Activated T-helper 17 cell treated with anti-CD3 and anti-CD28 coated beads, Interleukin-2, amount 50 U/mL, for 72 hours (primary cell): ENCODE data around the gene QSOX1. TPM values are rescaled to one million over a fixed set of nuclear protein-coding genes. Genes with fewer than 3 reads are reported as not detected.

ENCODE experiments used
- ATAC-seq: fragments of 150-1000 bp; cut with Tn5 transposase; replicated peaks from 2 replicates; pipeline ENCODE4 v1.10.0; 2021; ENCODE audit warnings: mild to moderate bottlenecking, moderate library complexity
- H3K27ac Mint-ChIP-seq: one replicate; pipeline ENCODE4 v1.8.0; 2022; ENCODE audit warnings: mixed read lengths
- H3K27me3 Mint-ChIP-seq: one replicate; pipeline ENCODE4 v1.8.0; 2022; ENCODE audit warnings: mixed read lengths
- H3K36me3 Mint-ChIP-seq: one replicate; pipeline ENCODE4 v1.8.0; 2022; ENCODE audit warnings: low read depth, mild to moderate bottlenecking, mixed read lengths
- H3K4me1 Mint-ChIP-seq: one replicate; pipeline ENCODE4 v1.8.0; 2022; ENCODE audit warnings: mixed read lengths
- H3K4me3 Mint-ChIP-seq: one replicate; pipeline ENCODE4 v1.8.0; 2022; ENCODE audit warnings: mild to moderate bottlenecking, mixed read lengths
- H3K9me3 Mint-ChIP-seq: one replicate; pipeline ENCODE4 v1.8.0; 2022; ENCODE audit warnings: mixed read lengths
- total RNA-seq, 2 donors: library from RNA; stranded (reverse); gene quantifications; one replicate each; pipeline ENCODE4 v1.2.3, GENCODE V29; 2022

Gene QSOX1
- total RNA-seq, 2 donors from 2014 or later: 41.6 to 46.8 TPM

GRCh38 chr1:180215856-180216625 lies 61.4 kb downstream of the QSOX1 start:
- H3K4me1 Mint-ChIP-seq: peaks cover 11% of the 10 kb centered on the region
- peaks cover 4% of the 10 kb centered on the region for H3K27me3 Mint-ChIP-seq
- H3K4me3 Mint-ChIP-seq: no peak overlapping the region
- no peaks in the 10 kb centered on the region for H3K9me3 Mint-ChIP-seq
- H3K27ac Mint-ChIP-seq: no peak overlapping the region
- ATAC-seq: no peak
- H3K36me3 Mint-ChIP-seq: no peaks in the 10 kb centered on the region

- peaks cover 11% of the 10 kb centered on the region for H3K4me1 Mint-ChIP-seq
- H3K4me3 Mint-ChIP-seq: no peak overlapping the region
- H3K9me3 Mint-ChIP-seq: no peaks in the 10 kb centered on the region
- no peaks in the 10 kb centered on the region for H3K27me3 Mint-ChIP-seq
- no peak overlapping the region for H3K27ac Mint-ChIP-seq
- no peak for ATAC-seq
- H3K36me3 Mint-ChIP-seq: no peaks in the 10 kb centered on the region
These were observed 62.3 kb downstream of the QSOX1 start for GRCh38 chr1:180217006-180217405.

- no peaks in the 10 kb centered on the region for H3K36me3 Mint-ChIP-seq
- H3K27ac Mint-ChIP-seq: no peak overlapping the region
- ATAC-seq: no peak
- peaks cover 7% of the 10 kb centered on the region for H3K27me3 Mint-ChIP-seq
- H3K9me3 Mint-ChIP-seq: no peaks in the 10 kb centered on the region
- no peak overlapping the region for H3K4me3 Mint-ChIP-seq
- H3K4me1 Mint-ChIP-seq: peaks cover under 1% of the 10 kb centered on the region
These were observed 64.4 kb downstream of the QSOX1 start for GRCh38 chr1:180218806-180219765.

DNA sequence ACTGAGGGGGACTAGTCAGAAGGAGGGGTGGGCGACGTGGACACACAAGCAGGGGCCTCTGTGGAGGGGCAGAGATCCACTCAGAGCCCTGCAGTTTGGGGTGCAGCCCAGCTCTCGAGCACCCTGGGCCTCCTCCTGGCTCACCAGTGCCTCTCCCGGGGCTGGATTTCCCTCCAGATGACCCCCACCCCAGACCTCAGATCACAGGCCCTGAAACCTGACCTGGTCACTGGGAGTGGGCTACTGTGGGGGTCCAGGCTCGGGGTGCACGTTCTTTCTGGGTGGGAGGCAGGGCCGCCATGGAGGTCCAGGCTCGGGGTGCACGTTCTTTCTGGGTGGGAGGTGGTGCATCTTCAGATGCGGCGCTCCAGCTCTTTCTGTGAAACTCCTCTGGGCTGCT lies 65.1 kb downstream of the QSOX1 start:
- ATAC-seq: no peak
- no peaks in the 10 kb centered on the region for H3K9me3 Mint-ChIP-seq
- no peaks in the 10 kb centered on the region for H3K4me1 Mint-ChIP-seq
- peaks cover 12% of the 10 kb centered on the region for H3K27me3 Mint-ChIP-seq
- H3K4me3 Mint-ChIP-seq: no peak overlapping the region
- H3K27ac Mint-ChIP-seq: no peak overlapping the region
- no peaks in the 10 kb centered on the region for H3K36me3 Mint-ChIP-seq

GRCh38 chr1:180221462-180221861 lies 66.8 kb downstream of the QSOX1 start:
- Mint-ChIP-seq H3K9me3 (no peaks in the 10 kb centered on the region), H3K27me3 (peaks cover 22% of the 10 kb centered on the region), H3K36me3 (no peaks in the 10 kb centered on the region), H3K4me3 (no peak overlapping the region), H3K27ac (no peak overlapping the region), H3K4me1 (no peaks in the 10 kb centered on the region)
- no peak for ATAC-seq

GRCh38 chr1:180224902-180225301 lies 70.2 kb downstream of the QSOX1 start:
- H3K27ac Mint-ChIP-seq: no peak overlapping the region
- H3K36me3 Mint-ChIP-seq: no peaks in the 10 kb centered on the region
- H3K9me3 Mint-ChIP-seq: no peaks in the 10 kb centered on the region
- ATAC-seq: no peak
- H3K27me3 Mint-ChIP-seq: peaks cover 40% of the 10 kb centered on the region
- H3K4me1 Mint-ChIP-seq: no peaks in the 10 kb centered on the region
- H3K4me3 Mint-ChIP-seq: no peak overlapping the region

DNA sequence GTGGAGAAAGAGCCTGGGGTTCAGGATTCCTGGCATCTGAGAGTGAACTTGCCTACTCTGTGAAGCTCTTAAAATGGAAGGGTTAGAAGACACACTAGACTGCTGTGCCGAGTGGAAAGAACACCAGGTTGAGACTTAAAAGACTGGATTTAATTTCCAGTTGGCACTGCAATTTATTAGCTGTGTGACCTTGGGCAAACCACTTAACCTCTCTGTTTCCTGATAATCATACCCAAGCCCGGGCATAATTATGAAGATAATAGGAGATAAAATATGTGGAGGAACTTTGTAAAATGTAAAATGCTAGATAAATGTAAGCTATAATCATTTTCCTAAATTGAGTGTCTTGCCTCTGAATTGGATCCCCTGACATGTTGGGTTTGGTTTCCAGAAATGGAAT lies 70.7 kb downstream of the QSOX1 start:
- peaks cover 40% of the 10 kb centered on the region for H3K27me3 Mint-ChIP-seq

DNA sequence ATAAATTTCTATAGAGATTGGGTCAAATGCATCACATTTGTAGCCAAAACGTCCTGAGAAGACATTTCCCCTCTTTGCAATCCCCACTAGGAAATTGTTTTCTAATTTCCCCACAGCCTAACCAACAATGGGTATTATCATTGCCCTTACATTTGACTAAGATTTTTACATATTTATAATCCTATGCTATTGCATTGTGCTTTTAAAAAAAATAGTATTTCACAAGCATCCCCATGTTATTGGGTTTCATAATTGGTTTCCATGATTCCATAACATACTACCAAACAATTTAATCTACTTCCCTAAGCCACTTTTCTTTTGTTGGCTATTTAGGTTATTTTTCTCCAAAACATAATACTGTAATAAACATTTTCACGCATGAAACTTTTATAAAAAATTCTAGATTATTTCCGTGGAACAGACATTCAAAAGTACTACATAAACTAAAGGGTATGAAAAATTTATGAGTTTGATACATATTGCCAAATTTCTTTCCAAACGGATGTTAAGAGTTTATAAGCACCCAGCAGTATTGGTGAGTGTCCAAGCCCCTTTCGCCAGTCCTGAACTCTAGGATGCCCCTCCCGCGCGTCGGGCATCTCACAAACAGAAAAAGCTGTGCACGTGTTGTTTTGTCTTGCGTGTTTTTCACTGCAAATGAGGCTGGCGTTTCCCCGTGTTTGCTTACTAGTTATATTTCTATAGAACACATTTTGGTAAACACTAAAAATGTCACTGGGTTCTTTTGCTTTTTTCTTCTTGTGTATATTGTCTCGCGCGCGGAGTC lies 73.4 kb downstream of the QSOX1 start:
- ATAC-seq: no peak
- Mint-ChIP-seq H3K4me3 (peak overlapping the region; percentile 60), H3K9me3 (no peaks in the 10 kb centered on the region), H3K27me3 (peaks cover 51% of the 10 kb centered on the region), H3K36me3 (no peaks in the 10 kb centered on the region), H3K27ac (no peak overlapping the region), H3K4me1 (no peaks in the 10 kb centered on the region)

More for the DNA sequence above, 70.7 kb downstream of the QSOX1 start:
- no peaks in the 10 kb centered on the region for H3K36me3 Mint-ChIP-seq
- no peak overlapping the region for H3K27ac Mint-ChIP-seq
- no peaks in the 10 kb centered on the region for H3K9me3 Mint-ChIP-seq
- no peak overlapping the region for H3K4me3 Mint-ChIP-seq
- no peak for ATAC-seq
- no peaks in the 10 kb centered on the region for H3K4me1 Mint-ChIP-seq

DNA sequence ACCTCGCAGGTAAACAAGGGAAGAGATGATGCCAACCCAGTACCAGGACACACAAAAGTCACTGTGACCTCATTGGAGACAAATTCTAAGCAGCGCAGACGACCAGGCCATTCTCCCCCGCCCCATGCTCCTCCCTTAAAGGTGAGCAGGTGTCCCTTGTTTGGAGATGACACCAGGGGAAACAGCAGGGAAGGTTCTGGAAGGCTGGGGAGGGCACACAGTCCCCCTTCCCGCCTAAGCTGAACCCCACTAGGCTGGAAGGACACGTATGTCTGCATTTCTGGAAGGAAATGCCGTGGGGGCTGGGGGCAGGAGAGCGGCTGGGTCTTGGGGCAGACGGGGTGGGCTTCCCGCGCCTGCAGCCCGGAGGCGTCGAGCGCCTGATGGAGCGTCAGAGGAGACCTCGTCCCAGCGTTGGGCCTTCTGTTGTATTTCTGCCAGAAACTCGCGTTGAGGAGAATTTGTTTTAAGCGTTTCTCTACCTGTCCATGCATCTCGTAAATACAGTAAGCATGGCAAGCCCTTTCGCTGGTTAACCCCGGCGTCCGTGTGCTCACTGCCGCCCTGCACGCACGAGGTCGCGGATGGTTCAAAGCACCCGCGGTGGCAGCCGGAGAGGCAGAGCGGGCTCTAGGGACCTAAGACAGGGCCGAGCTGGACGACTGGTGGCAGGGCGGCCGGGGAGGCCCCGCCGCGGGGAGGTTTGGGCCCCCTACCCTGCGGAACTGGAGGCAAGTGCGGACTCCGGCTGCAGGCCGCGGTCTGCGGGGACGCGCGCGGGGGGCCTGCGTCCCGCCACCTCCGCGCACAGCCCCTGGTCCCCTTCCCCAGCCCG lies 74.2 kb downstream of the QSOX1 start:
- Mint-ChIP-seq H3K4me1 (no peaks in the 10 kb centered on the region), H3K27ac (no peak overlapping the region), H3K4me3 (peak overlapping the region; percentile 60), H3K27me3 (peaks cover 50% of the 10 kb centered on the region), H3K36me3 (no peaks in the 10 kb centered on the region), H3K9me3 (no peaks in the 10 kb centered on the region)
- ATAC-seq: no peak

DNA sequence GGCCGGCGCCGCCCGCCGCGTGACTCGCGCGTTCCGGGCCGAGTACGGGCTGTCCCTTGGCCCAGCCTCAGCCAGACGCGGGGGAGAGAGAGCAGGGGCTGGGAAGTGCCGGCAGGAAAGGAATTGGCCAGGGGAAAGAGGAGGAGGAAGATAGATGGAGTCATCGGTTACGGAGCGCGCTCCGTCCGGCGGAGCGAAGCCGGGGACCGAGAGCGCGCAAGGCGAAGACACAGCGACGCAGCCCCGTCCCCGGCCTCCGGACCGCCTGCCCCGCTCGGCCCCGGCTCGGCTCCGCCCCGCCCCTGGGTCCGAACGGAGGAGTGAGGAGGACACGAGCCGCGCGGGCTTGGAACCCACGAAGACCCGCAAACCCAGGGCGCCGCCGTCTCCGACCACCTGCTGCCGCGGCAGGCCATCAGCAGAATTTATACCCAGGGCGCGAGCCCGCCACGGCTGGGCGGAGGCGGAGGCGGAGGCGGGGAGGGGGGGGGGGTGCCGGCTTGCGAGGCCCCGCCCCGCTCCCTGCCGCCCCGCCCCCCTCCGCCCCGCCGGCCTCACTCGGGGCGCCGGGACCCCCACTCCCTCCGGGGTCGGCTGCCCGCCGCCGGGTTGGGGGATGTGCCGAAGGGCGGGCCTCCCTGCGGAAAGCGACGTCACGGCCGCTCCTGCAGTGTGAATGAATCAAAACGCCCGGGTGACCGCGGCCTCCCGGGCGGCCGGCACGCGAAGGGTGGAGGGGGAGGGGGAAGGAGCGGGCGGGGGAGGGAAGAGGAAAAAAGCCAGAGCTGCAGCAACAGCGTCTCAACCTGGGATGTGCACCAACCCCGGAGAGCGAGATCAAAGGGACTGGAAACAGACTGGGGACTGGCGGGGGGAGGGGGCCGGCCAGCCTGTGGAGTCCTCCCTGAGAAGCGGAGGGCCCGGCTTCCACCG lies 75.1 kb downstream of the QSOX1 start, which contains the start of gene LHX4:
TSS of gene LHX4 (plus strand) at position 782 of the 933 bp plus-strand sequence. CDS start 266 bp downstream, outside the sequence.
- no peaks in the 10 kb centered on the region for H3K4me1 Mint-ChIP-seq
- H3K27ac Mint-ChIP-seq: no peak within 1 kb of the TSS
- H3K36me3 Mint-ChIP-seq: no peaks in the 10 kb centered on the region
- ATAC-seq: peak; percentile 48
- H3K4me3 Mint-ChIP-seq: peak within 1 kb of the TSS; percentile 64
- H3K27me3 Mint-ChIP-seq: peaks cover 54% of the 10 kb centered on the region
- no peaks in the 10 kb centered on the region for H3K9me3 Mint-ChIP-seq

GRCh38 chr1:180230416-180230790 lies 75.7 kb downstream of the QSOX1 start:
- H3K9me3 Mint-ChIP-seq: no peaks in the 10 kb centered on the region
- H3K4me3 Mint-ChIP-seq: peak overlapping the region; percentile 64
- peaks cover 47% of the 10 kb centered on the region for H3K27me3 Mint-ChIP-seq
- no peak overlapping the region for H3K27ac Mint-ChIP-seq
- no peaks in the 10 kb centered on the region for H3K4me1 Mint-ChIP-seq
- no peaks in the 10 kb centered on the region for H3K36me3 Mint-ChIP-seq
- peak; percentile 16 for ATAC-seq

DNA sequence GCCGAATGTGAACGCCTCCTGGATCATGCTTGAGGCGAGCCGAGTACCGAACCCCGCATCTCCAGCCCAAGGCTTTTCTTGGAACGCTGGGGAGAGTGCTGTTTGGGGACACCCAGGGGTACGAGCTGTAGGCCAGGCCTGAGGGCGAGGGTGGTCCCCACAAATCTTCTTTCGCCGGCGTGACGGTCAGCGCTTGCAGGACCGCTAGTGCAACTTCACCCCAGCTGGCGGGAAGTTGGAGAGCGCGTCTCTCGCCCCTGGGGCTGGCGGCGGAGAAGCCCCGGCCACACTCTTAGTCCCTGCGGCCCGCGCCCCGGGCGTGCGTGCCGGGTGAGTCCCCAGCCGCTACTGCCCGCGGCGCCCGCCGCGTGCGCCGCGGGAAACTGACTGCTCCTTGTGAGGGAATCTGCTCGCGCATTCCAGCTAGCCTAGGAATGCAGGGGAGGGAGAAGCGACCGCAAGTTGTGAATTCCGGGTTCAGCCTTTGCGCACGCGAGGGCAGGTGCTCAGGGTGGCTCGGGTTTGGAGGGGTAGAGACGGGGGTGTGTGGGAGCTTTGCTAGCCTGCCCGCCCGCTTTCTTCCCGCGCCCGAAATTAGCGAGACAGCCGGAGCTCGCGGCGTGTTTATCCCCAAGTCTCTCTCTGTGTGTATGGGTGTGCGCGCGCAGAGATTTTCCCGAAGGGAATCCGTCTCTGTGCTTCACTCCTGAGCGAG lies 76.3 kb downstream of the QSOX1 start:
- peak; percentile 25 for ATAC-seq
- no peak overlapping the region for H3K27ac Mint-ChIP-seq
- peaks cover 48% of the 10 kb centered on the region for H3K27me3 Mint-ChIP-seq
- peak overlapping the region; percentile 64 for H3K4me3 Mint-ChIP-seq
- H3K4me1 Mint-ChIP-seq: no peaks in the 10 kb centered on the region
- no peaks in the 10 kb centered on the region for H3K9me3 Mint-ChIP-seq
- H3K36me3 Mint-ChIP-seq: no peaks in the 10 kb centered on the region
